HepG2 (cell line): ENCODE measurements around the gene ABCC2. TPM values are rescaled to one million over a fixed set of nuclear protein-coding genes. Genes with fewer than 3 reads are reported as not detected.

Experiments
- GTF2F1 ChIP-seq: fragments of 150-350 bp; IDR thresholded peaks from 2 replicates; pipeline ENCODE4 v1.6.1; 2014; ENCODE audit warnings: low read length
- JUNB ChIP-seq: sonication (generic); formaldehyde crosslinking; IDR thresholded peaks from 2 replicates; pipeline ENCODE4 v1.8.0; 2022; ENCODE audit warnings: missing genetic modification reagents, mild to moderate bottlenecking, borderline replicate concordance
- POGK ChIP-seq: sonication (generic); formaldehyde crosslinking; conservative IDR thresholded peaks from 2 replicates; pipeline ENCODE4 v1.8.0; 2022; ENCODE audit warnings: mild to moderate bottlenecking, moderate library complexity, missing genetic modification reagents
- RAD21 ChIP-seq: fragments of 450-650 bp; formaldehyde crosslinking; IDR thresholded peaks from 2 replicates; pipeline ENCODE4 v1.5.0; 2020; ENCODE audit warnings: mild to moderate bottlenecking
- RXRB ChIP-seq: IDR thresholded peaks from 2 replicates; pipeline ENCODE4 v1.6.1; 2016; ENCODE audit warnings: borderline replicate concordance, missing genetic modification reagents, missing compliant biosample characterization
- SAFB2 ChIP-seq: sonication (generic); formaldehyde crosslinking; IDR thresholded peaks from 2 replicates; pipeline ENCODE4 v1.5.1; 2020; ENCODE audit warnings: missing genetic modification reagents, low read depth, mild to moderate bottlenecking, borderline replicate concordance
- SMARCC2 ChIP-seq: fragments of 450-650 bp; IDR thresholded peaks from 2 replicates; pipeline ENCODE4 v1.6.1; 2017; ENCODE audit warnings: antibody characterized with exemption, mild to moderate bottlenecking
- STAG1 ChIP-seq: sonication (generic); formaldehyde crosslinking; IDR thresholded peaks from 2 replicates; pipeline ENCODE4 v1.4.0; 2020; ENCODE audit warnings: missing genetic modification reagents
- TRIM24 ChIP-seq: sonication (generic); formaldehyde crosslinking; IDR thresholded peaks from 2 replicates; pipeline ENCODE4 v1.8.0; 2022; ENCODE audit warnings: mild to moderate bottlenecking, missing genetic modification reagents
- U2AF1 ChIP-seq: fragments of 200-400 bp; formaldehyde crosslinking; optimal IDR thresholded peaks from 2 replicates; pipeline ENCODE3; 2017; ENCODE audit warnings: mild to moderate bottlenecking, low read depth, low read length
- XRCC5 ChIP-seq: fragments of 200-400 bp; formaldehyde crosslinking; optimal IDR thresholded peaks from 2 replicates; pipeline ENCODE3; 2017; ENCODE audit warnings: mild to moderate bottlenecking, low read length
- ZBTB38 ChIP-seq: sonication (generic); formaldehyde crosslinking; IDR thresholded peaks from 2 replicates; pipeline ENCODE4 v1.5.1; 2020; ENCODE audit warnings: mild to moderate bottlenecking, missing genetic modification reagents
- ZFP1 ChIP-seq: IDR thresholded peaks from 2 replicates; pipeline ENCODE4 v1.6.1; 2016
- ZNF558 ChIP-seq: sonication (generic); formaldehyde crosslinking; IDR thresholded peaks from 2 replicates; pipeline ENCODE4 v1.9.0; 2022; ENCODE audit warnings: mild to moderate bottlenecking, missing genetic modification reagents, borderline replicate concordance
- polyA plus RNA-seq, 8 experiments: library from polyadenylated mRNA; depleted of rRNA in 3 of 8; stranded (reverse) in 7 of 8; unstranded in 1 of 8; fragments of >200 nt; fragmentation: Illumina TruSeq in 4 of 8; extraction: Trizol in 4 of 8; gene quantifications; 2 replicates each; pipeline versions ENCODE4 v1.2.1 to v1.2.3, GENCODE V29; 2011 to 2016; ENCODE audit warnings: low read depth in 4 of 8, missing spikeins in 1 of 8, mixed read lengths in 1 of 8; ENCODE audit not compliant: insufficient read depth in 1 of 8
- total RNA-seq, 5 experiments: library from RNA; depleted of rRNA; stranded (reverse); fragments of >200 nt; fragmentation: Illumina TruSeq; extraction: Trizol; gene quantifications; 2 replicates each; pipeline ENCODE4 v1.2.3, GENCODE V29; 2016; ENCODE audit warnings: low read depth in 1 of 5
- TF ChIP-seq, protein P1 (sequence below): sonication (generic); formaldehyde crosslinking; IDR thresholded peaks from 2 replicates; pipeline ENCODE4 v1.4.0; 2020; ENCODE audit warnings: low read depth, mild to moderate bottlenecking, missing genetic modification reagents
- TF ChIP-seq, protein P2 (sequence below): sonication (generic); formaldehyde crosslinking; IDR thresholded peaks from 2 replicates; pipeline ENCODE4 v1.5.0; 2020; ENCODE audit warnings: mild to moderate bottlenecking, missing genetic modification reagents, moderate library complexity

ABCC2 gene
- total and polyA plus RNA-seq, 2 of the 13 experiments (the other 11 are each of a cell fraction or from before 2014, with no cell fraction given): 181 to 497 TPM

GRCh38 chr10:99859585-99859984 lies 77.1 kb downstream of the ABCC2 start (continued):
- TF ChIP-seq RXRB (no peak), POGK (CRISPR knock-in tag) (no peak), JUNB (CRISPR knock-in tag) (no peak), XRCC5 (peak; percentile 54), ZFP1 (CRISPR knock-in tag) (no peak), GTF2F1 (no peak), SMARCC2 (no peak), SAFB2 (CRISPR knock-in tag) (no peak), TRIM24 (CRISPR knock-in tag) (no peak), U2AF1 (no peak), ZNF558 (CRISPR knock-in tag) (no peak), STAG1 (CRISPR knock-in tag) (peak; percentile 68), RAD21 (peak; percentile 48; the same call in 1 of the 2 replicates), ZBTB38 (CRISPR knock-in tag) (no peak)
- TF ChIP-seq, protein P1, sequence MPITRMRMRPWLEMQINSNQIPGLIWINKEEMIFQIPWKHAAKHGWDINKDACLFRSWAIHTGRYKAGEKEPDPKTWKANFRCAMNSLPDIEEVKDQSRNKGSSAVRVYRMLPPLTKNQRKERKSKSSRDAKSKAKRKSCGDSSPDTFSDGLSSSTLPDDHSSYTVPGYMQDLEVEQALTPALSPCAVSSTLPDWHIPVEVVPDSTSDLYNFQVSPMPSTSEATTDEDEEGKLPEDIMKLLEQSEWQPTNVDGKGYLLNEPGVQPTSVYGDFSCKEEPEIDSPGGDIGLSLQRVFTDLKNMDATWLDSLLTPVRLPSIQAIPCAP: no peak
- TF ChIP-seq, protein P2, sequence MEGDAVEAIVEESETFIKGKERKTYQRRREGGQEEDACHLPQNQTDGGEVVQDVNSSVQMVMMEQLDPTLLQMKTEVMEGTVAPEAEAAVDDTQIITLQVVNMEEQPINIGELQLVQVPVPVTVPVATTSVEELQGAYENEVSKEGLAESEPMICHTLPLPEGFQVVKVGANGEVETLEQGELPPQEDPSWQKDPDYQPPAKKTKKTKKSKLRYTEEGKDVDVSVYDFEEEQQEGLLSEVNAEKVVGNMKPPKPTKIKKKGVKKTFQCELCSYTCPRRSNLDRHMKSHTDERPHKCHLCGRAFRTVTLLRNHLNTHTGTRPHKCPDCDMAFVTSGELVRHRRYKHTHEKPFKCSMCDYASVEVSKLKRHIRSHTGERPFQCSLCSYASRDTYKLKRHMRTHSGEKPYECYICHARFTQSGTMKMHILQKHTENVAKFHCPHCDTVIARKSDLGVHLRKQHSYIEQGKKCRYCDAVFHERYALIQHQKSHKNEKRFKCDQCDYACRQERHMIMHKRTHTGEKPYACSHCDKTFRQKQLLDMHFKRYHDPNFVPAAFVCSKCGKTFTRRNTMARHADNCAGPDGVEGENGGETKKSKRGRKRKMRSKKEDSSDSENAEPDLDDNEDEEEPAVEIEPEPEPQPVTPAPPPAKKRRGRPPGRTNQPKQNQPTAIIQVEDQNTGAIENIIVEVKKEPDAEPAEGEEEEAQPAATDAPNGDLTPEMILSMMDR: peak; percentile 73
